ENCODE results near the gene FYCO1. TPM values are rescaled to one million over a fixed set of nuclear protein-coding genes. Genes with fewer than 3 reads are reported as not detected.

The FYCO1 gene
- polyA plus RNA-seq, 1 donor (not counting 4 experiments of a cell fraction or from before 2014, with no cell fraction given): 6.1 TPM

DNA sequence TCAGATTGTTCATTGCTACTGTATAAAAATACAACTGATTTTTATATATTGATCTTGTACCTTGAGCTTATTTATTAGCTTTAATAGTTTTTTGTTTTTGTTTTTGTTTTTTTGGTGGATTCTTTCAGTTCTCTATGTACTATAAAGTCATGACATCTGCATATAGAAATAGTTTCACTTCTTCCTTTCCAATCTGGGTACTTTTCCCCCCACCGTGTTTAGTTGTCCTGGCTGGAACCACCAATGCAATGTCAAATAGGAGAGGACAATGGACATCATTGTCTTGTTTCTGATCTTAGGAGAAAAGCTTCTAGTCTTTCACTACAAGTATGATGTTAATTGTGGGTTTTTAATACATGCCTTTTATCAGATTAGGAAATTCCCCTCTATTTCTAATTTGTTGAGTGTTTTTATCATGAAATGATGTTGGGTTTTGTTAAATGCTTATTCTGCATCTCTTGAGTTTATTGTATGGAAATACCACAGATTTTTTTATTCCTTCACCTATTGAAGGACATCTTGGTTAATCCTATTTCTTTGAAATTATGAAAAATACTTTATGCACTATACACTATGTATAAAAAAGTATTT, 34.4 kb upstream of the FYCO1 start:
- TF ChIP-seq, protein P1, sequence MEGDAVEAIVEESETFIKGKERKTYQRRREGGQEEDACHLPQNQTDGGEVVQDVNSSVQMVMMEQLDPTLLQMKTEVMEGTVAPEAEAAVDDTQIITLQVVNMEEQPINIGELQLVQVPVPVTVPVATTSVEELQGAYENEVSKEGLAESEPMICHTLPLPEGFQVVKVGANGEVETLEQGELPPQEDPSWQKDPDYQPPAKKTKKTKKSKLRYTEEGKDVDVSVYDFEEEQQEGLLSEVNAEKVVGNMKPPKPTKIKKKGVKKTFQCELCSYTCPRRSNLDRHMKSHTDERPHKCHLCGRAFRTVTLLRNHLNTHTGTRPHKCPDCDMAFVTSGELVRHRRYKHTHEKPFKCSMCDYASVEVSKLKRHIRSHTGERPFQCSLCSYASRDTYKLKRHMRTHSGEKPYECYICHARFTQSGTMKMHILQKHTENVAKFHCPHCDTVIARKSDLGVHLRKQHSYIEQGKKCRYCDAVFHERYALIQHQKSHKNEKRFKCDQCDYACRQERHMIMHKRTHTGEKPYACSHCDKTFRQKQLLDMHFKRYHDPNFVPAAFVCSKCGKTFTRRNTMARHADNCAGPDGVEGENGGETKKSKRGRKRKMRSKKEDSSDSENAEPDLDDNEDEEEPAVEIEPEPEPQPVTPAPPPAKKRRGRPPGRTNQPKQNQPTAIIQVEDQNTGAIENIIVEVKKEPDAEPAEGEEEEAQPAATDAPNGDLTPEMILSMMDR (optimal IDR thresholded peaks at IDR 0.05 in 1 of 3, IDR thresholded peaks at IDR 0.05 in 1 of 3, conservative IDR thresholded peaks at IDR 0.05 in 1 of 3; ENCODE audit: extremely low read depth in 1 of 3, insufficient read depth in 2 of 3, low read length in 3 of 3): no peak
- TF ChIP-seq EZH2 (IDR thresholded peaks at IDR 0.05; ENCODE audit: low read length): no peak
- Histone ChIP-seq H3K27ac (ENCODE audit: control insufficient read depth, insufficient read depth, low read length) (no peak overlapping the region), H3K4me3 (ENCODE audit: control insufficient read depth in 2 of 3, extremely low read depth in 1 of 3, insufficient read depth in 2 of 3, low read depth in 1 of 3, low read length in 3 of 3) (no peak overlapping the region), H3K4me1 (ENCODE audit: control insufficient read depth, extremely low read depth, insufficient read depth, low read length) (no peaks in the 10 kb centered on the region), H2AFZ (ENCODE audit: control insufficient read depth, low read length) (no peak overlapping the region), H3K9me1 (ENCODE audit: control insufficient read depth, extremely low read depth, insufficient read depth, low read length) (no peaks in the 10 kb centered on the region), H3K79me2 (ENCODE audit: control insufficient read depth, insufficient read depth, low read length) (no peaks in the 10 kb centered on the region), H3K36me3 (ENCODE audit: control insufficient read depth in 2 of 2, extremely low read depth in 1 of 2, insufficient read depth in 2 of 2, low read length in 2 of 2) (no peaks in the 10 kb centered on the region), H4K20me1 (ENCODE audit: control insufficient read depth, extremely low read depth, insufficient read depth, low read length) (no peaks in the 10 kb centered on the region), H3K9ac (ENCODE audit: control insufficient read depth, extremely low read depth, insufficient read depth, low read length) (no peak overlapping the region), H3K9me3 (ENCODE audit: control insufficient read depth, low read depth, low read length) (peaks cover 3% of the 10 kb centered on the region), H3K27me3 (ENCODE audit: control insufficient read depth, extremely low read depth, insufficient read depth, low read length) (no peaks in the 10 kb centered on the region), H3K4me2 (ENCODE audit: control insufficient read depth, extremely low read depth, insufficient read depth, low read depth, low read length) (no peak overlapping the region)
- DNase-seq (ENCODE audit: low read depth, low spot score) (no peak), FAIRE-seq (no peak)
- dilution Hi-C loops (cut with MboI; ENCODE audit: extremely low pct_ligation_motif_present, low sequenced_read_pairs): no loop called here

DNA sequence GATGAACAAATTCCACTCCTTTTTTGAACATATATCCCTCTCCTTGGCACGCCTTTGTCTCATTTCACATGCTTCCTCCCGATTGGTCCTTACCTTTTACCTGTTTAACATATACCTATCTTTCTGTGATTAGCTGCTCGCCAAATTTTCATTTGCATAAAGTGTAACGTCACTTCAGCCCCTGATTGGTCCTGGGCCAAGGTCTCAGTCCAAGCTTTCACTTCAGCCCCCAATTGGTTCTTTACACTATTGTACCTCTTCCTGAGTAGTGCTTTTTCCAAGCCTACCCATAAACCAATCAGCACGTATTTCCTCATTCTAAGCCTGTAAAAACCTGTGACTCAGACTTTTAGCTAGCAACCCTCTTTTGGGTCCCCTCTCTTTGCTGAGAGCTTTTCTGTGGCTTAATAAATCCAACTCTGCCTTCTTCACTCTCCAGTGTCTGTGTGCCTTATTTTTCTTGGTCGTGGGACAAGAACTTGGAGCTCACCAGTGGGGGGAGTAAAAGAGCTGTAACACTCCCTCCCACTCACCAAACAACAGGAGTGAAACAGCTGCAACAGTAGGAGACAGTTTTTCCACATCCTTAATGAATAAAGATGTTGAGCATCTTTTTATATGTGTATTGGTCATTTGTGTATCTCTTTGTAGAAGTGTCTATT, 32.2 kb upstream of the FYCO1 start:
- no peaks in the 10 kb centered on the region for H3K9me1 ChIP-seq (ENCODE audit: control insufficient read depth, extremely low read depth, insufficient read depth, low read length)
- no peak overlapping the region for H3K4me2 ChIP-seq (ENCODE audit: control insufficient read depth, extremely low read depth, insufficient read depth, low read depth, low read length)
- no peaks in the 10 kb centered on the region for H3K4me1 ChIP-seq (ENCODE audit: control insufficient read depth, extremely low read depth, insufficient read depth, low read length)
- no peaks in the 10 kb centered on the region for H3K79me2 ChIP-seq (ENCODE audit: control insufficient read depth, insufficient read depth, low read length)
- no peaks in the 10 kb centered on the region for H3K27me3 ChIP-seq (ENCODE audit: control insufficient read depth, extremely low read depth, insufficient read depth, low read length)
- no peak overlapping the region for H3K9ac ChIP-seq (ENCODE audit: control insufficient read depth, extremely low read depth, insufficient read depth, low read length)
- no peak overlapping the region for H3K27ac ChIP-seq (ENCODE audit: control insufficient read depth, insufficient read depth, low read length)
- dilution Hi-C loops (cut with MboI; ENCODE audit: extremely low pct_ligation_motif_present, low sequenced_read_pairs): no loop called here
- H4K20me1 ChIP-seq (ENCODE audit: control insufficient read depth, extremely low read depth, insufficient read depth, low read length): no peaks in the 10 kb centered on the region
- H2AFZ ChIP-seq (ENCODE audit: control insufficient read depth, low read length): no peak overlapping the region
- DNase-seq (ENCODE audit: low read depth, low spot score): no peak
- TF ChIP-seq, protein P1 (optimal IDR thresholded peaks at IDR 0.05 in 1 of 3, IDR thresholded peaks at IDR 0.05 in 1 of 3, conservative IDR thresholded peaks at IDR 0.05 in 1 of 3; ENCODE audit: extremely low read depth in 1 of 3, insufficient read depth in 2 of 3, low read length in 3 of 3): no peak
- TF ChIP-seq EZH2 (IDR thresholded peaks at IDR 0.05; ENCODE audit: low read length): no peak
- peaks cover 3% of the 10 kb centered on the region for H3K9me3 ChIP-seq (ENCODE audit: control insufficient read depth, low read depth, low read length)
- no peaks in the 10 kb centered on the region for H3K36me3 ChIP-seq (ENCODE audit: control insufficient read depth in 2 of 2, extremely low read depth in 1 of 2, insufficient read depth in 2 of 2, low read length in 2 of 2)
- no peak overlapping the region for H3K4me3 ChIP-seq (ENCODE audit: control insufficient read depth in 2 of 3, extremely low read depth in 1 of 3, insufficient read depth in 2 of 3, low read depth in 1 of 3, low read length in 3 of 3)
- FAIRE-seq: no peak
